Spleen (tissue), 11 donors: ENCODE data around the gene RAP1GAP. TPM values are rescaled to one million over a fixed set of nuclear protein-coding genes. Genes with fewer than 3 reads are reported as not detected.

ENCODE experiments used
- DNase-seq: peaks from one replicate; pipeline ENCODE4 v3.0.0-alpha.2; 2020
- H3K27ac ChIP-seq, 8 donors: fragments of 200-600 bp; sonication (generic) in 7 of 8; 1 replicate in 4 of 8; 2 replicates in 4 of 8; pipeline versions ENCODE4 v1.5.0 to v1.8.0; 2016 to 2021; ENCODE audit warnings: inconsistent platforms in 4 of 8, mild to moderate bottlenecking in 4 of 8, moderate library complexity in 1 of 8
- H3K27me3 ChIP-seq, 7 donors: fragments of 200-600 bp; sonication (generic) in 6 of 7; replicated peaks in 1 of 7; 1 replicate in 4 of 7; 2 replicates in 3 of 7; pipeline versions ENCODE4 v1.5.0 to v1.8.0; 2016 to 2021; ENCODE audit warnings: inconsistent platforms in 3 of 7, mild to moderate bottlenecking in 1 of 7
- H3K36me3 ChIP-seq, 6 donors: fragments of 200-600 bp; sonication (generic) in 5 of 6; 1 replicate in 4 of 6; 2 replicates in 2 of 6; pipeline versions ENCODE4 v1.5.0 to v1.8.0; 2016 to 2021; ENCODE audit warnings: inconsistent platforms in 2 of 6
- H3K4me1 ChIP-seq, 6 donors: fragments of 200-600 bp; sonication (generic) in 5 of 6; 1 replicate in 3 of 6; 2 replicates in 3 of 6; pipeline versions ENCODE4 v1.5.0 to v1.8.0; 2016 to 2021; ENCODE audit warnings: inconsistent platforms in 3 of 6
- H3K4me3 ChIP-seq, 8 donors: fragments of 200-600 bp; sonication (generic) in 7 of 8; 1 replicate in 4 of 8; 2 replicates in 4 of 8; pipeline versions ENCODE4 v1.5.0 to v1.8.0; 2016 to 2021; ENCODE audit warnings: inconsistent platforms in 4 of 8, mild to moderate bottlenecking in 4 of 8, moderate library complexity in 2 of 8
- H3K9me3 ChIP-seq, 8 donors: fragments of 200-600 bp; sonication (generic) in 7 of 8; 1 replicate in 4 of 8; 2 replicates in 4 of 8; pipeline versions ENCODE4 v1.5.0 to v1.8.0; 2016 to 2021; ENCODE audit warnings: inconsistent platforms in 4 of 8
- CTCF ChIP-seq, 11 experiments: fragments of 200-600 bp in 7 of 11; fragments of 450-650 bp in 4 of 11; sonication (generic) in 4 of 11; IDR thresholded peaks in 8 of 11; conservative IDR thresholded peaks in 3 of 11; 1 replicate in 7 of 11; 2 replicates in 4 of 11; pipeline versions ENCODE4 v1.4.0 to v1.8.0; 2016 to 2021; ENCODE audit warnings: antibody characterized with exemption in 11 of 11, inconsistent platforms in 4 of 11, mild to moderate bottlenecking in 1 of 11
- POLR2A ChIP-seq, 3 donors: fragments of 450-650 bp; IDR thresholded peaks; one replicate each; pipeline ENCODE4 v1.5.1; 2017; ENCODE audit warnings: antibody characterized with exemption in 3 of 3, mild to moderate bottlenecking in 1 of 3
- POLR2AphosphoS5 ChIP-seq, 3 donors: sonication (generic); formaldehyde crosslinking; IDR thresholded peaks; one replicate each; pipeline ENCODE4 v1.5.1; 2017; ENCODE audit warnings: antibody characterized with exemption in 3 of 3
- WGBS, 5 donors: extraction: QIAGEN DNeasy Blood & Tissue Kit in 3 of 5; methylation state at CpG; one replicate each; pipeline versions ENCODE4 v1.1.5 to v1.1.7; 2013 to 2018; 5-methylcytosine and 5-hydroxymethylcytosine counted together
- intact Hi-C: fragments of 100-400 bp; cut with DNase I; formaldehyde crosslinking; loops from one replicate; pipeline ENCODE4 v1.15.0; 2023; ENCODE audit warnings: low total_unique reads
- polyA plus RNA-seq, 3 donors: library from polyadenylated mRNA; stranded (reverse); fragments of 200-250 nt; gene quantifications; one replicate each; pipeline ENCODE4 v1.2.1, GENCODE V29; 2013
- total RNA-seq, 7 donors: library from RNA; depleted of rRNA in 3 of 7; stranded (reverse); fragments of >200 nt in 3 of 7; fragmentation: NEBNext Ultra II Directional in 4 of 7; extraction: Animal tissue kit (Norgen Biotek cat#: 25700) in 4 of 7; gene quantifications; one replicate each; pipeline versions ENCODE4 v1.1.0 to v1.2.1, GENCODE V29; 2016 to 2021
- donor health status: healthy with polysubstance abuse.
- donor health status: DM: no; HTN: no; CAD: no; lungs with moderate emphysema.
- donor health status: DM: no; HTN: no; CAD: no.
- donor health status: Bipolar disorder and iron deficiency.
- donor health status: healthy.
- donor health status: DM: no; HTN: no; CAD: no.
- donor health status: DM: yes; HTN: yes; CAD: no.

RAP1GAP gene
- total and polyA plus RNA-seq, 10 donors: 0.30 to 12.1 (median 0.86) TPM

DNA sequence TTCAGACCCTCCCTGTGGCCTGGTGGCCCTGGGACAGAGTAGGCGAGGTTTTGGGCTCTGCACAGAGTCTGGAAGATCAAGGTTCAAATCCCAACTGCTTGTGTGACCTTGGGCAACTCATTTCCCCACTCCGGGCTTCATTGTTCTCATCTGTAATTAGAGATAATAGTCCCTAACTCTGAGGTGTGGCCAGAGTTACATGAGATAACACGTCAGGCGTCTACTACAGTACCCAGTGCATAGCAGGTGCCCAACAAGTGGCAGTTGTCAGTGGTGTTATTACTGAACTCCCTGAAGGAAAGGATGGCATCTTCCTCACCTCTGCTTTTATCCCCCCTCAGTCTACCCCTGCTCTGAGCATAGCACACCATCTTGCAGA is 20.8 kb downstream of the RAP1GAP start:
- Histone ChIP-seq H3K4me1 (peaks cover 7 to 23% (median 12%) of the 10 kb centered on the region in 6 donors), H3K27me3 (peaks cover 0 to 97% (median 9%) of the 10 kb centered on the region in 7 donors), H3K27ac (no peak overlapping the region), H3K36me3 (no peaks in the 10 kb centered on the region), H3K4me3 (no peak overlapping the region), H3K9me3 (no peaks in the 10 kb centered on the region)
- no peak for TF ChIP-seq CTCF (IDR thresholded peaks at IDR 0.05 in 8 of 11, conservative IDR thresholded peaks at IDR 0.05 in 3 of 11)
- TF ChIP-seq POLR2A (IDR thresholded peaks at IDR 0.05): no peak
- TF ChIP-seq POLR2AphosphoS5 (IDR thresholded peaks at IDR 0.05): no peak
- no peak for DNase-seq
- intact Hi-C loops: no loop called here
- 46 to 65% (median 59%) methylated on average over 4 of the region's 4 CpGs for WGBS, 5 donors

- peaks cover 0 to 91% (median 9%) of the 10 kb centered on the region in 7 donors for H3K27me3 ChIP-seq
- intact Hi-C loops: no loop called here
- WGBS, 5 donors: 34 to 41% (median 35%) methylated on average over 18 to 19 of the region's 19 CpGs
- no peak for TF ChIP-seq POLR2A (IDR thresholded peaks at IDR 0.05)
- TF ChIP-seq CTCF (IDR thresholded peaks at IDR 0.05 in 8 of 11, conservative IDR thresholded peaks at IDR 0.05 in 3 of 11): no peak
- no peak for TF ChIP-seq POLR2AphosphoS5 (IDR thresholded peaks at IDR 0.05)
- no peaks in the 10 kb centered on the region for H3K36me3 ChIP-seq
- H3K9me3 ChIP-seq: no peaks in the 10 kb centered on the region
- H3K4me3 ChIP-seq: no peak overlapping the region
- H3K4me1 ChIP-seq: peaks cover 7 to 22% (median 12%) of the 10 kb centered on the region in 6 donors
- no peak overlapping the region for H3K27ac ChIP-seq
- no peak for DNase-seq
Measured at GRCh38 chr1:21647431-21648351, 21.5 kb downstream of the RAP1GAP start.

- no peak for DNase-seq
- Histone ChIP-seq H3K27me3 (peaks cover 0 to 80% (median 4%) of the 10 kb centered on the region in 7 donors), H3K4me1 (peaks cover 0 to 3% (median 2%) of the 10 kb centered on the region in 6 donors), H3K4me3 (no peak overlapping the region), H3K36me3 (no peaks in the 10 kb centered on the region), H3K9me3 (no peaks in the 10 kb centered on the region), H3K27ac (no peak overlapping the region)
- intact Hi-C loops: no loop called here
- no peak for TF ChIP-seq POLR2A (IDR thresholded peaks at IDR 0.05)
- no peak for TF ChIP-seq POLR2AphosphoS5 (IDR thresholded peaks at IDR 0.05)
- TF ChIP-seq CTCF (IDR thresholded peaks at IDR 0.05 in 8 of 11, conservative IDR thresholded peaks at IDR 0.05 in 3 of 11): no peak
- 40 to 70% (median 63%) methylated on average over 5 of the region's 5 CpGs for WGBS, 5 donors
Measured at GRCh38 chr1:21645550-21645949, 23.6 kb downstream of the RAP1GAP start.

- 79 to 88% (median 85%) methylated on average over 5 of the region's 5 CpGs for WGBS, 5 donors
- DNase-seq: no peak
- no peaks in the 10 kb centered on the region for H3K9me3 ChIP-seq
- no peak overlapping the region for H3K27ac ChIP-seq
- no peaks in the 10 kb centered on the region for H3K4me1 ChIP-seq
- TF ChIP-seq POLR2A (IDR thresholded peaks at IDR 0.05) (no peak), CTCF (IDR thresholded peaks at IDR 0.05 in 8 of 11, conservative IDR thresholded peaks at IDR 0.05 in 3 of 11) (no peak), POLR2AphosphoS5 (IDR thresholded peaks at IDR 0.05) (no peak)
- H3K36me3 ChIP-seq: no peaks in the 10 kb centered on the region
- peaks cover 0 to 76% (median 4%) of the 10 kb centered on the region in 7 donors for H3K27me3 ChIP-seq
- intact Hi-C loops: no loop called here
- H3K4me3 ChIP-seq: no peak overlapping the region
Measured at GRCh38 chr1:21644906-21645305, 24.3 kb downstream of the RAP1GAP start.
